ENCODE data around the gene PHF23. TPM values are rescaled to one million over a fixed set of nuclear protein-coding genes. Genes with fewer than 3 reads are reported as not detected.

Gene PHF23
- total RNA-seq, 1 donor from 2014 or later: 78.0 TPM

DNA sequence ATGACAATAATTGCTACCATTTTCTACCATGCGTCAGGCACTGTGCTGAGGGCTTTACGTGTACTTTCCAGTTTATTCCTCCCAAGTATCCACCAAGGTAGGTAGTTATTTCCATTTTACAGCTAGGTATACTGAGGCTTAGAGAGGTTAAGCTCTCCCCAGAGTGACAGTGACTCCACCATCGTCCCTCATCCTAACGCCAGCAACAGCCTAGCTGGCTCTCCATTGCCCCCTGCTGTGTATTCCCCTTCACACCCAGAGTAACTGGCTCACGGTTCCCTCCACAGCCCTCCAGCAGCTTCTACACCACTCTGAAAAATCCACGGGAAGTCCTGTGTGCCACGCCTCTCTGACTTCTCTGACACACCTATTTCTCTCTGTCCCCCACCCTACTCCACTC is 53.0 kb downstream of the PHF23 start:
- H3K9me3 Mint-ChIP-seq (ENCODE audit: unreplicated experiment): no peaks in the 10 kb centered on the region
- no peaks in the 10 kb centered on the region for H3K36me3 ChIP-seq (ENCODE audit: insufficient read depth, low read length)
- H3K9ac ChIP-seq (ENCODE audit: low read length): no peak overlapping the region
- H4K20me1 ChIP-seq (ENCODE audit: insufficient read depth, low read length): no peaks in the 10 kb centered on the region
- no peak overlapping the region for H3K4me3 Mint-ChIP-seq (ENCODE audit: unreplicated experiment)
- H2AFZ ChIP-seq (ENCODE audit: low read depth, low read length): no peak overlapping the region
- DNase-seq (ENCODE audit: low read depth) (no peak), FAIRE-seq (no peak)
- no peak overlapping the region for H3K4me3 ChIP-seq (ENCODE audit: insufficient read depth, low read depth, low read length)
- H3K4me2 ChIP-seq (ENCODE audit: low read length): no peak overlapping the region
- peaks cover 13% of the 10 kb centered on the region for H3K36me3 Mint-ChIP-seq (ENCODE audit: low read depth, unreplicated experiment)
- H3K4me1 Mint-ChIP-seq (ENCODE audit: low read depth, unreplicated experiment): peaks cover 5% of the 10 kb centered on the region
- no peak overlapping the region for H3K27ac Mint-ChIP-seq (ENCODE audit: unreplicated experiment)
- no peak for TF ChIP-seq CTCF (IDR thresholded peaks at IDR 0.05; ENCODE audit: insufficient read depth, low read depth, low read length)
- no peak for TF ChIP-seq EZH2 (IDR thresholded peaks at IDR 0.05; ENCODE audit: insufficient read depth, low read length)
- H3K79me2 ChIP-seq (ENCODE audit: insufficient read depth, low read length): no peaks in the 10 kb centered on the region
- no peaks in the 10 kb centered on the region for H3K4me1 ChIP-seq (ENCODE audit: insufficient read depth, low read length)
- no peaks in the 10 kb centered on the region for H3K9me3 ChIP-seq (ENCODE audit: insufficient read depth, low read depth, low read length)
- H3K27me3 Mint-ChIP-seq (ENCODE audit: low read depth, unreplicated experiment): no peaks in the 10 kb centered on the region
- H3K27ac ChIP-seq (ENCODE audit: low read depth, low read length): no peak overlapping the region
- no peaks in the 10 kb centered on the region for H3K27me3 ChIP-seq (ENCODE audit: insufficient read depth, low read length)

Small RNA genes within 50 kb of the gene (microRNA-seq; reads per million reads assigned to microRNA genes)
- 9,440 reads per million, percentile 95 among the genes with 10 or more reads in this experiment for gene MIR324

Other genes with a start within 250 kb of the PHF23 start
- gene ALOX12, start 243.4 kb downstream of the PHF23 start, total RNA-seq: not detected in 2 replicates
- 245 and 259 TPM in 2 replicates for gene RNASEK, start 226.8 kb downstream of the PHF23 start, total RNA-seq
- gene BCL6B, start 216.4 kb downstream of the PHF23 start, total RNA-seq: not detected in 2 replicates
- 6.6 and 6.7 TPM in 2 replicates for gene SLC16A13, start 203.4 kb downstream of the PHF23 start, total RNA-seq
- gene SLC16A11, start 195.4 kb downstream of the PHF23 start, total RNA-seq: not detected in 2 replicates
- not detected in 2 replicates for gene CLEC10A, start 159.2 kb downstream of the PHF23 start, total RNA-seq
- gene ASGR2, start 124.6 kb downstream of the PHF23 start, total RNA-seq: not detected in 2 replicates
- gene ASGR1, start 60.1 kb downstream of the PHF23 start, total RNA-seq: 3.6 and 5.0 TPM in 2 replicates
- 45.6 and 48.0 TPM in 2 replicates for gene DLG4, start 19.6 kb downstream of the PHF23 start, total RNA-seq
- 354 and 399 TPM in 2 replicates for gene ACADVL, start 19.5 kb downstream of the PHF23 start, total RNA-seq
- gene DVL2, start 4.9 kb downstream of the PHF23 start, total RNA-seq: 30.2 and 34.4 TPM in 2 replicates
- gene GABARAP, start 3.0 kb upstream of the PHF23 start, total RNA-seq: 434 and 454 TPM in 2 replicates
- gene CTDNEP1, start 12.3 kb upstream of the PHF23 start, total RNA-seq: 102 and 103 TPM in 2 replicates
- 24.9 and 25.4 TPM in 2 replicates for gene ELP5, start 12.8 kb upstream of the PHF23 start, total RNA-seq
- gene CLDN7, start 23.0 kb upstream of the PHF23 start, total RNA-seq: 4.6 and 10.5 TPM in 2 replicates
- gene SLC2A4, start 42.3 kb upstream of the PHF23 start, total RNA-seq: 0.30 TPM in 1 of 2 replicates, not detected in the other
- 0.24 and 0.86 TPM in 2 replicates for gene YBX2, start 55.2 kb upstream of the PHF23 start, total RNA-seq
- gene EIF5A, start 68.2 kb upstream of the PHF23 start, total RNA-seq: 841 and 915 TPM in 2 replicates
- gene GPS2, start 75.9 kb upstream of the PHF23 start, total RNA-seq: 41.7 and 49.8 TPM in 2 replicates
- 32.5 and 32.6 TPM in 2 replicates for gene NEURL4, start 89.9 kb upstream of the PHF23 start, total RNA-seq
- 14.4 and 16.0 TPM in 2 replicates for gene ACAP1, start 97.1 kb upstream of the PHF23 start, total RNA-seq
- gene KCTD11, start 112.7 kb upstream of the PHF23 start, total RNA-seq: 31.6 and 41.4 TPM in 2 replicates
- gene TMEM95, start 115.7 kb upstream of the PHF23 start, total RNA-seq: 0.30 TPM in 1 of 2 replicates, not detected in the other
- 0.36 and 1.6 TPM in 2 replicates for gene TNK1, start 141.6 kb upstream of the PHF23 start, total RNA-seq
- 65.7 and 67.6 TPM in 2 replicates for gene PLSCR3, start 155.1 kb upstream of the PHF23 start, total RNA-seq
- gene TMEM256, start 164.6 kb upstream of the PHF23 start, total RNA-seq: 45.7 and 52.9 TPM in 2 replicates
- 77.3 and 80.7 TPM in 2 replicates for gene NLGN2, start 168.4 kb upstream of the PHF23 start, total RNA-seq
- 0.23 TPM in 1 of 2 replicates, not detected in the other for gene SPEM1, start 180.9 kb upstream of the PHF23 start, total RNA-seq
- 0.14 and 0.17 TPM in 2 replicates for gene SPEM2, start 186.2 kb upstream of the PHF23 start, total RNA-seq
- 0.07 TPM in 1 of 2 replicates, not detected in the other for gene SPEM3, start 189.4 kb upstream of the PHF23 start, total RNA-seq
- gene TMEM102, start 196.0 kb upstream of the PHF23 start, total RNA-seq: 10.7 and 11.8 TPM in 2 replicates
- 22.4 and 30.7 TPM in 2 replicates for gene FGF11, start 200.1 kb upstream of the PHF23 start, total RNA-seq
- gene CHRNB1, start 205.6 kb upstream of the PHF23 start, total RNA-seq: 9.7 and 11.7 TPM in 2 replicates
- gene ZBTB4, start 240.2 kb upstream of the PHF23 start, total RNA-seq: 31.0 and 31.2 TPM in 2 replicates
- not detected in 2 replicates for gene SLC35G6, start 242.0 kb upstream of the PHF23 start, total RNA-seq
- gene POLR2A, start 244.9 kb upstream of the PHF23 start, total RNA-seq: 143 and 151 TPM in 2 replicates